ENCODE data around the gene TNNI2.

The TNNI2 gene

DNA sequence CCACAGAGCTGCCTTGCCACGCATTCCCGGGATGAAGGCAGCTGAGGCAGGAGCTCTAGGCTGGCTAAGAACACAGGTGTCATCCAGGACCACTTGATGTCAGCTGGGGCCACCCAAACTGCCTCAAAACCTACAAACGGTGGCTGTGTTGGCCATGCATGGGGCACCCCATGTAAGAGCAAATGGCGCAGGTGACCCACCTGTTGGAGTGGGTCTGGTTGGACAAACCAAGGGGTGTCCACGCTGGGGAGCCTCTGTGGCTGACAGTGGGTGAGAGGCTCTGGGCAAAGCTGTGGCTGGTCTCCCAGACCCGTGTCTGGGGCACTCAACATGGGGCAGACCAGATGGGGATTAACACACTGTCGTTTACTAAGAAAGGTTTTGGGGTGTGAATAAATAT is 23.0 kb upstream of the TNNI2 start:
- TF ChIP-seq, protein P1, sequence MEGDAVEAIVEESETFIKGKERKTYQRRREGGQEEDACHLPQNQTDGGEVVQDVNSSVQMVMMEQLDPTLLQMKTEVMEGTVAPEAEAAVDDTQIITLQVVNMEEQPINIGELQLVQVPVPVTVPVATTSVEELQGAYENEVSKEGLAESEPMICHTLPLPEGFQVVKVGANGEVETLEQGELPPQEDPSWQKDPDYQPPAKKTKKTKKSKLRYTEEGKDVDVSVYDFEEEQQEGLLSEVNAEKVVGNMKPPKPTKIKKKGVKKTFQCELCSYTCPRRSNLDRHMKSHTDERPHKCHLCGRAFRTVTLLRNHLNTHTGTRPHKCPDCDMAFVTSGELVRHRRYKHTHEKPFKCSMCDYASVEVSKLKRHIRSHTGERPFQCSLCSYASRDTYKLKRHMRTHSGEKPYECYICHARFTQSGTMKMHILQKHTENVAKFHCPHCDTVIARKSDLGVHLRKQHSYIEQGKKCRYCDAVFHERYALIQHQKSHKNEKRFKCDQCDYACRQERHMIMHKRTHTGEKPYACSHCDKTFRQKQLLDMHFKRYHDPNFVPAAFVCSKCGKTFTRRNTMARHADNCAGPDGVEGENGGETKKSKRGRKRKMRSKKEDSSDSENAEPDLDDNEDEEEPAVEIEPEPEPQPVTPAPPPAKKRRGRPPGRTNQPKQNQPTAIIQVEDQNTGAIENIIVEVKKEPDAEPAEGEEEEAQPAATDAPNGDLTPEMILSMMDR (IDR thresholded peaks at IDR 0.05; ENCODE audit: extremely low read depth, missing control alignments), result no peak
- DNase-seq (ENCODE audit: low spot score), result no peak

DNA sequence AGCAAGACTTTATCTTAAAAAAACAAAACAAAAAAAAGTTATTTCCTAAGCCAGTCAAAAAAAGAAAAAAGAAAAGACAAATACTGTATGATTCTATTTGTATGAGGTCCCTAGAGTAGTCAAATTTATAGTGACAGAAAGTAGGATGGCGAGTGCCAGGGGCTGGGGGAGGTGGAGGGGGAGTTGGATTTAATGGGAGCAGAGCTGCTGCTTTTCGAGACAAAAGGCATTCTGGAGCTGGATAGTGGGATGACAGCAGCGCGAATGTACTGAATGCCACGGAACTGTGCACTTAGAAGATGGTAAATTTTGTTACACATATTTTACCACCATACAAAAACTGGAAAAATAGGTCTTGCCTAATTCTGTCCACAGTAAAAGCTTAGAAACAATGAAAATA is 21.8 kb upstream of the TNNI2 start:
- DNase-seq (ENCODE audit: low spot score), result no peak
- TF ChIP-seq, protein P1 (IDR thresholded peaks at IDR 0.05; ENCODE audit: extremely low read depth, missing control alignments), result no peak

DNA sequence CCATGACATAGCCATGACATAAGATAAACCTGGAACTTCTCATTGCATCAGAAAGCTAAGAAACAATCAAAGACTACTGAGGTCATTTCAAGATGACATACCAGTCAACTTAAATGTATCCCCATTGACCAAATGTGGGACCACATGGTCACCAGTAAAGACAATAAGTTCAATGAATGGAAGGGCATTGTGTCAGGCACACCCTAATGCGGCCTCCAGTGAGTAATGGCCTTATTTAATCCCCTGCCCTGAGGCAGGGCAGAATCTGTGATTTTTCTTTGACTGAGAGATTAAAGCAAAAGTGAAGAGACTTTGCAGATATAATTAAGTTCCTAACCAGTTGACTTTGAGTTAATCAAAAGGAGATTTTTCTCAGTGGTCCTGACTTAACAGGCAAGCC is 21.3 kb upstream of the TNNI2 start:
- DNase-seq (ENCODE audit: low spot score), result no peak
- TF ChIP-seq, protein P1 (IDR thresholded peaks at IDR 0.05; ENCODE audit: extremely low read depth, missing control alignments), result no peak

- TF ChIP-seq, protein P1 (IDR thresholded peaks at IDR 0.05; ENCODE audit: extremely low read depth, missing control alignments), result no peak
- no peak for DNase-seq (ENCODE audit: low spot score)
Measured at GRCh38 chr11:1819074-1819473, 19.7 kb upstream of the TNNI2 start.

DNA sequence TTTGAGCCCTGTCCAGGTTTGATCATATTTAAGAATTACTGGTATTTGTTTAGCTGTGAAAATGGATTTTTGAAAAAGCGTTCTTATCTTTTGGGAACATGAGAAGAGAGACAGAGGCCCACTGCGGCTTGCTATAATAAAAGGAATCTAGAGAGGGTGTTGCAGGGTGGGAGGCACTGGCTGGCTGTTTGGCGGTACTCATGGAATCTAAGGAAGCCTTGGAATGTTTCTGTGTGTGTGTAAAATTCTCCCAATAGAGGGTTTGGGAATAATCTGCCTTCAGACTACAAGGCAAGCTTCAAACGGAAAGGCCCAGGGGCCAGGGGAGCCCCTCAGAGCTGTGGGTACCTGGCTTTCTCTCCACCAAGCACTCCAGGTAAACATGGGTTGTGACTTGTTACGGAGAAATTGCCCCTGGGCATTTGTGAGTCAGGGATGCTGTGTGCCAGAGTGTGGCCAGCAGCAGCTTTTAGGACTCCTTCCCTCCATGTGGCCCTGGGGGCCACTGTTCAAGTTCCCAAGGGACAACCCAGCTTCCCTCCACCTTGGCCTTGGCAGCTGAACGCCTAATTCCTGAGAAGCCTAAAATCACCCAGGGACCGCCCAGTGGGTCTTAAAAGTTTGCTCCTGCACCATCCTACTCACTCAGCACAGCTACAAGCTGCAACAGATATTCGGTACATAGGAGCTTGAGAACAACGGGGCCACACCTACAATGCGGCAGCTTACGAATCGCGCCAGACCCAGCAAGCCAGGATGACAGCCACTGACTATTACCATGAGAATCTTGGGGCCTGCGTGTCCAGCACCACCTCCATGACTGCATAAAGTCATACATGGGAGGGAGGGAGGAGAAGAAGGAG is 18.1 kb upstream of the TNNI2 start:
- no peak for DNase-seq (ENCODE audit: low spot score)
- TF ChIP-seq, protein P1 (IDR thresholded peaks at IDR 0.05; ENCODE audit: extremely low read depth, missing control alignments), result no peak

DNA sequence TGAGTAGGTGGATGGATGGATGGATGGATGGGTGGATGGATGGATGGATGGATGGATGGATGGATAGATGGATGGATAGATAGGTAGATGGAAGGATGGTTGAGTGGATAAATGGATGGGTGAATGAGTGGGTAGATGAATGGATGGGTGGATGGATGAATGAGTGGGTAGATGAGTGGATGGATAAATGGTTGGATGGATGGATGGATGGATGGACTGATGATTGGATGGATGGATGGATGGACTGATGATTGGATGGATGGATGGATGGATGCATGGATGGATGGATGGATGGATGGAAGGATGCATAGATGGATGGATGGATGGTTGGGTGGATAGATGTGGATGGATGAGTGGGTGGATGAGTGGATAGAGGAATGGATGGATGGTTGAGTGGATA is 17.2 kb upstream of the TNNI2 start:
- TF ChIP-seq, protein P1 (IDR thresholded peaks at IDR 0.05; ENCODE audit: extremely low read depth, missing control alignments), result no peak
- DNase-seq (ENCODE audit: low spot score), result no peak

GRCh38 chr11:1822648-1823375 is 16.0 kb upstream of the TNNI2 start:
- no peak for DNase-seq (ENCODE audit: low spot score)
- TF ChIP-seq, protein P1 (IDR thresholded peaks at IDR 0.05; ENCODE audit: extremely low read depth, missing control alignments), result no peak

Measured in GM20000 (cell line).